ENCODE results near the gene DIPK1B. TPM values are rescaled to one million over a fixed set of nuclear protein-coding genes. Genes with fewer than 3 reads are reported as not detected.

The DIPK1B gene
- total and polyA plus RNA-seq, 3 donors from 2014 or later, result 23.3 to 36.2 (median 28.7) TPM

DNA sequence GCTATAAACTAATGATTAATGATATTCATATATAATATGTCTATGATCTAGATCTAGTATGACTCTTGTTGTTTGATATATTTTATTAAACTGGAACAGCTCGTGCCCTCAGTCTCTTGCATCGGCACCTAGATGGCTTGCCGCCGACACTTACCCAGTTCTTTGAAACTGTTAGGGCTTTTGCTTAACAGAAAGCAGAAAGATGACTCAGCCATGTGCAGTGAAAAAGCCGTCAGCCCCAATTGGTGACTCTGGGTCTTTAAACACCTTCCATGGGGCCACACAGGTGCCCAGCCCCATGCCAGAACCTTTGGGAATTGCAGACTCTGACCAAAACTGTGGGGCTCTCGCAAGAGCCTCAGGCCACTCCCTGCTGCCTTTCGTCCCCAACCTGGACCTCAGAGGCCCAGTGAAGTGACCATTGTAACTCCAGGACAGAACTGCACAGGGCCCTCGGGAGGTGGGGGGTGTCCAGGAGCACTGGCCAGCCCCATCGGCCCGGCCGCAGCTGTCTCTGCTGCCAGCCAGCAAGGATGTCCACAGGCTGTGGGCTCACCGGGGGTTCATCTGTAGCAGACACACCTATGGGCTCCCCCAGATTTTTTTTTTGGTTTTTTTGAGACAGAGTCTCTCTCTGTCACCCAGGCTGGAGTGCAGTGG, 22.6 kb downstream of the DIPK1B start:
- Histone ChIP-seq H3K4me3 (no peak overlapping the region), H3K36me3 (ENCODE audit: low read depth, missing control alignments) (no peaks in the 10 kb centered on the region), H3K27me3 (no peaks in the 10 kb centered on the region), H3K27ac (no peak overlapping the region), H3K9me3 (no peaks in the 10 kb centered on the region), H3K4me1 (no peaks in the 10 kb centered on the region)
- 90 to 91% methylated on average over 6 to 12 of the region's 12 CpGs for WGBS, 2 donors
- TF ChIP-seq POLR2A (IDR thresholded peaks at IDR 0.05), result no peak
- TF ChIP-seq, protein P1, sequence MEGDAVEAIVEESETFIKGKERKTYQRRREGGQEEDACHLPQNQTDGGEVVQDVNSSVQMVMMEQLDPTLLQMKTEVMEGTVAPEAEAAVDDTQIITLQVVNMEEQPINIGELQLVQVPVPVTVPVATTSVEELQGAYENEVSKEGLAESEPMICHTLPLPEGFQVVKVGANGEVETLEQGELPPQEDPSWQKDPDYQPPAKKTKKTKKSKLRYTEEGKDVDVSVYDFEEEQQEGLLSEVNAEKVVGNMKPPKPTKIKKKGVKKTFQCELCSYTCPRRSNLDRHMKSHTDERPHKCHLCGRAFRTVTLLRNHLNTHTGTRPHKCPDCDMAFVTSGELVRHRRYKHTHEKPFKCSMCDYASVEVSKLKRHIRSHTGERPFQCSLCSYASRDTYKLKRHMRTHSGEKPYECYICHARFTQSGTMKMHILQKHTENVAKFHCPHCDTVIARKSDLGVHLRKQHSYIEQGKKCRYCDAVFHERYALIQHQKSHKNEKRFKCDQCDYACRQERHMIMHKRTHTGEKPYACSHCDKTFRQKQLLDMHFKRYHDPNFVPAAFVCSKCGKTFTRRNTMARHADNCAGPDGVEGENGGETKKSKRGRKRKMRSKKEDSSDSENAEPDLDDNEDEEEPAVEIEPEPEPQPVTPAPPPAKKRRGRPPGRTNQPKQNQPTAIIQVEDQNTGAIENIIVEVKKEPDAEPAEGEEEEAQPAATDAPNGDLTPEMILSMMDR (IDR thresholded peaks at IDR 0.05), result no peak
- DNase-seq, result no peak
- intact Hi-C loops (cut with DNase I; ENCODE audit: low total_unique reads), result no loop called here

DNA sequence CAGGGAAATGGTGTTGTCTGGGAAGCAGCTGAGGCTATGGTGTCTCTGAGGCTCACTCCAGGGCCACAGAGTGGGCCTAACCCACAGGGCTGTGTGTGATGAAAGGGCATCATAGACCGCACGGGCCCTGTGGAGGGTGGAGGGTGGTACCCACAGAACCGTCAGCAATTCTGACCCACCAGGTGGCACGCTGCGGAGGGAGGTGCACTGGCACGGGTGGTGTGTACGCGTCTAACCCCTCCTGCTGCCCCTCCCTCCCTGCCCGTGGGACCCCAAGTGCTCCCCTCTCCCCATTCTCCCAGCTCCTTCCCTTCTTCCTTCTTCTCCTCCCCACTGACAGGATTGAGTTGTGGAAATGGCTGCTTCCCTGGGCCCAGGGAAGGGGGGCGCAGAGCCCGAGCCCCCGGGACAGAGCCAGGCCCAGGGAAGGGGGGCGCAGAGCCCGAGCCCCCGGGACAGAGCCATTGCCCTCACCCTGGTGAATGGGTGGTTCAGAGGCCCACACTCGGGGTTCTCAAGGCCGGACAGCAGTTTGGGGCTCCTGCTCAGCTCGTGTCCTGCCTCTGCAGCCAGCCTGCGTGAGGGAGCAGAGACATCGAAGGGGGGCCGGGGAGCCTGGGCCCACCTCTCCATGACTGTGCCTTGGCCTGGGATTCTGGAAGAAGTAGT, 23.6 kb downstream of the DIPK1B start:
- Histone ChIP-seq H3K27ac (no peak overlapping the region), H3K4me1 (peaks cover 3% of the 10 kb centered on the region), H3K4me3 (no peak overlapping the region), H3K36me3 (ENCODE audit: low read depth, missing control alignments) (no peaks in the 10 kb centered on the region), H3K27me3 (no peaks in the 10 kb centered on the region), H3K9me3 (no peaks in the 10 kb centered on the region)
- DNase-seq, result no peak
- intact Hi-C loops (cut with DNase I; ENCODE audit: low total_unique reads), result no loop called here
- no peak for TF ChIP-seq POLR2A (IDR thresholded peaks at IDR 0.05)
- TF ChIP-seq, protein P1 (IDR thresholded peaks at IDR 0.05), result no peak
- 78 to 86% methylated on average over 4 to 21 of the region's 21 CpGs for WGBS, 2 donors

DNA sequence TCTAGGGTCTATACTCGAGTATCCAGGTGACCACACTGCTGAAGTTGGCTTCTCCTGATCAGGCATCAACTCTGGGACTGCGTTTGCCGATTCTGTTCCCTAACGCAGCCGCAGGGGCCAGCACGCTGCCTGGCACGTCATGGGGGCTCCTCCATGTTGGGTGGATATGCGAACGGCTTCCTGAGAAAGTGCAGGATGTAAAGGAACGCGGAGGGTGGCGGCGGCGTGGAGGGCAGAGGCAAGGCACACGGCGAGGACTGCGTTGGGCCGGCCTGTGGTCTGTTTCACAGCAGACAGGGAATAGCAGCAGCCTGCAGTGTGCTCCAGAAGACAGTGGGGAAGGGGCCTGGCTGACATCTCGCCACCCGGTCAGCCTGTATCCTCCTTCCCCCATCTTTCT, 26.6 kb downstream of the DIPK1B start:
- no peak for TF ChIP-seq POLR2A (IDR thresholded peaks at IDR 0.05)
- TF ChIP-seq, protein P1 (IDR thresholded peaks at IDR 0.05), result no peak
- H3K27me3 ChIP-seq, result no peaks in the 10 kb centered on the region
- DNase-seq, result no peak
- no peaks in the 10 kb centered on the region for H3K9me3 ChIP-seq
- intact Hi-C loops (cut with DNase I; ENCODE audit: low total_unique reads), result no loop called here
- H3K27ac ChIP-seq, result no peak overlapping the region
- peaks cover 21% of the 10 kb centered on the region for H3K4me1 ChIP-seq
- no peak overlapping the region for H3K4me3 ChIP-seq
- no peaks in the 10 kb centered on the region for H3K36me3 ChIP-seq (ENCODE audit: low read depth, missing control alignments)
- 93 to 97% methylated on average over 19 to 20 of the region's 20 CpGs for WGBS, 2 donors

DNA sequence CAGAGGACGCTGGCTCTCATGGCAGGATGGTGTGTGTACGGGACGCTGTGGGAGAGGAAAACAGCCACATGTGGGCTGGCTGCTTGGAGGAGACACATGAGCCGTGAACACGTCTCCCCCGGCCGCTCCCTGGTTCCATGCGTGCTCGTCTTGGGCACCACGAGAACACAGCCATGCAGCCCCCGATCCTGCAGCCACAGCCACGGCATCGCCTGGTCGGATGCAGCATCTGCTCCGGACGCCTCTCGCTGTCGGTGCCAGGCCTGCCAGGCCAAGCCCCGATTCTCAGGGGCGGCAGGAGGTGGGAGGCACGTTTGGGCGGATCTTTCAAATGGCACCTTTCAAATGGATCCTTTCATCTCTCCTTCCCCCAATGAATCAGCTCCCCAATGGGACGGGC, 27.1 kb downstream of the DIPK1B start:
- Histone ChIP-seq H3K27ac (no peak overlapping the region), H3K4me1 (peaks cover 21% of the 10 kb centered on the region), H3K9me3 (no peaks in the 10 kb centered on the region), H3K4me3 (no peak overlapping the region), H3K36me3 (ENCODE audit: low read depth, missing control alignments) (no peaks in the 10 kb centered on the region), H3K27me3 (no peaks in the 10 kb centered on the region)
- intact Hi-C loops (cut with DNase I; ENCODE audit: low total_unique reads), result no loop called here
- DNase-seq, result no peak
- TF ChIP-seq POLR2A (IDR thresholded peaks at IDR 0.05), result no peak
- TF ChIP-seq, protein P1 (IDR thresholded peaks at IDR 0.05), result no peak
- WGBS, 2 donors, result 90 to 91% methylated on average over 6 to 23 of the region's 23 CpGs
